Trophoblast cell (in vitro differentiated cells and primary cell): ENCODE results near the gene FIGNL1.
A peak's percentile ranks its signal among the peaks of the same experiment; 100 is the strongest.

Experiments
- DNase-seq, 2 donors: peaks; one replicate each; pipeline ENCODE4 v3.0.0-alpha.2; 2016
- H2AFZ ChIP-seq: 2 replicates; pipeline ENCODE4 v1.6.1; 2013; ENCODE audit warnings: low read length, moderate library complexity, mild to moderate bottlenecking; ENCODE audit not compliant: insufficient read depth, poor library complexity
- H2AK5ac ChIP-seq: 2 replicates; pipeline ENCODE4 v1.6.1; 2013; ENCODE audit warnings: mild to moderate bottlenecking, low read length
- H2BK120ac ChIP-seq: 2 replicates; pipeline ENCODE4 v1.6.1; 2013; ENCODE audit warnings: low read length, mild to moderate bottlenecking, moderate library complexity; ENCODE audit not compliant: insufficient read depth, poor library complexity
- H2BK12ac ChIP-seq: 2 replicates; pipeline ENCODE4 v1.6.1; 2013; ENCODE audit warnings: mild to moderate bottlenecking, low read length, moderate library complexity
- H2BK5ac ChIP-seq: 2 replicates; pipeline ENCODE4 v1.6.1; 2013; ENCODE audit warnings: low read length, low read depth, moderate library complexity, mild to moderate bottlenecking; ENCODE audit not compliant: poor library complexity
- H3K14ac ChIP-seq: 2 replicates; pipeline ENCODE4 v1.6.1; 2013; ENCODE audit warnings: mild to moderate bottlenecking, low read length
- H3K18ac ChIP-seq: 2 replicates; pipeline ENCODE4 v1.6.1; 2013; ENCODE audit warnings: mild to moderate bottlenecking, low read length
- H3K23ac ChIP-seq: 2 replicates; pipeline ENCODE4 v1.6.1; 2013; ENCODE audit warnings: low read length
- H3K27ac ChIP-seq: 2 replicates; pipeline ENCODE4 v1.5.1; 2013; ENCODE audit warnings: low read depth, mild to moderate bottlenecking, inconsistent platforms, low read length, moderate library complexity
- H3K27me3 ChIP-seq: 2 replicates; pipeline ENCODE4 v1.6.1; 2013; ENCODE audit warnings: inconsistent platforms, mild to moderate bottlenecking, low read length, moderate library complexity; ENCODE audit not compliant: insufficient read depth
- H3K36me3 ChIP-seq, 2 experiments: 1 replicate in 1 of 2; 2 replicates in 1 of 2; pipeline ENCODE4 v1.6.1; 2013; ENCODE audit warnings: low read length in 2 of 2, mild to moderate bottlenecking in 2 of 2, moderate library complexity in 1 of 2; ENCODE audit not compliant: insufficient read depth in 2 of 2, control insufficient read depth in 1 of 2
- H3K4ac ChIP-seq: 2 replicates; pipeline ENCODE4 v1.6.1; 2013; ENCODE audit warnings: low read depth, mild to moderate bottlenecking, low read length, moderate library complexity
- H3K4me1 ChIP-seq, 2 experiments: 1 replicate in 1 of 2; 2 replicates in 1 of 2; pipeline ENCODE4 v1.6.1; 2013; ENCODE audit warnings: low read length in 2 of 2, mild to moderate bottlenecking in 2 of 2, moderate library complexity in 1 of 2; ENCODE audit not compliant: insufficient read depth in 2 of 2, control insufficient read depth in 1 of 2
- H3K4me2 ChIP-seq: 2 replicates; pipeline ENCODE4 v1.6.1; 2013; ENCODE audit warnings: inconsistent platforms, mild to moderate bottlenecking, low read length, moderate library complexity
- H3K4me3 ChIP-seq: 2 replicates; pipeline ENCODE4 v1.5.1; 2013; ENCODE audit warnings: mild to moderate bottlenecking, low read depth, low read length, inconsistent platforms
- H3K79me1 ChIP-seq: one replicate; pipeline ENCODE4 v1.6.1; 2013; ENCODE audit warnings: low read length
- H3K79me2 ChIP-seq: 2 replicates; pipeline ENCODE4 v1.6.1; 2013; ENCODE audit warnings: low read length, mild to moderate bottlenecking; ENCODE audit not compliant: control insufficient read depth, insufficient read depth, poor library complexity
- H3K9ac ChIP-seq: 2 replicates; pipeline ENCODE4 v1.6.1; 2013; ENCODE audit warnings: mild to moderate bottlenecking, low read length
- H3K9me3 ChIP-seq: 2 replicates; pipeline ENCODE4 v1.6.1; 2013; ENCODE audit warnings: low read depth, mild to moderate bottlenecking, control low read depth, inconsistent platforms, low read length; ENCODE audit not compliant: insufficient read depth
- H4K12ac ChIP-seq: 2 replicates; pipeline ENCODE4 v1.6.1; 2013; ENCODE audit warnings: low read depth, mild to moderate bottlenecking, low read length, moderate library complexity
- H4K8ac ChIP-seq: 2 replicates; pipeline ENCODE4 v1.6.1; 2013; ENCODE audit warnings: low read depth, mild to moderate bottlenecking, low read length, moderate library complexity
- H4K91ac ChIP-seq: one replicate; pipeline ENCODE4 v1.6.1; 2013; ENCODE audit warnings: low read depth, mild to moderate bottlenecking, low read length, moderate library complexity
- WGBS: extraction: QIAGEN DNeasy Blood & Tissue Kit; methylation state at CpG from one replicate; pipeline ENCODE4 v1.1.7; 2013; ENCODE audit warnings: missing lambda C conversion rate; ENCODE audit not compliant: insufficient read length, insufficient coverage; ENCODE audit errors: extremely low coverage; 5-methylcytosine and 5-hydroxymethylcytosine counted together

The FIGNL1 gene

DNA sequence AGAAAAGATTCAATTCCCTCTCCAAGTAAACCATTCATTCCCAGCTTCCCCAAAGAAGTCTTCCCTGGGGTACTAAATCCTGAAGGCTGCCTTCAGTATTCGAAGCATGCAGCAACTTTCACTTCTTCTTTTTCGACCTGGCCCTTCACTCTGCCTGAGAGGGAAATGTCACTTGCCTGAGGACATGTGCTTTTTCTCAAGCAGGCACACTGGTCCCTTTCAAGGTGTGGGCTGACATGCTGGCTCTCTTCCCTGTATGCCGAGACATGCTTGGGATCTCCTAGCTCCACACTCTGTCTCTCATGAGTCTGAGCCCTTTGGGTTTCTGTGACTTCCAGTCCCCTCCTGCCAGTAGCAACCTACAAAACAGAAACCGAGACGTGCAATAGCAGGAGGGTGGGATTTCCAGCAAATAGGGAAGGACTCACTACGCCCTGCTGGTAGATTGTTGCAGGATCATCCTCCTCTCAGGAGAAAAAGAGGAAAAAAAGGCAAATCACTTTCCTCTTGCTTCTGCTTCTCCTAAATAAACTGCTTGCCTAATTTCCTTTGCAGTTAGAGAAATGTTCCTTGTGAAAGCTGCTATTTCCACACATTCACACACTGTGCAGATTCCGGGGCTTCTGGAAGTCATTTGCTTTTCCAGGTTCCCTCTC lies 33.5 kb downstream of the FIGNL1 start:
- Histone ChIP-seq H3K79me2 (no peaks in the 10 kb centered on the region), H3K27ac (no peak overlapping the region), H3K4me1 (peaks cover 4 to 9% of the 10 kb centered on the region in 2 experiments), H3K9ac (no peak overlapping the region), H3K4ac (no peak overlapping the region), H3K4me3 (no peak overlapping the region), H2BK5ac (no peak overlapping the region), H2AK5ac (no peak overlapping the region), H3K79me1 (no peaks in the 10 kb centered on the region), H4K12ac (no peak overlapping the region), H4K91ac (no peak overlapping the region), H4K8ac (no peak overlapping the region), H2AFZ (no peak overlapping the region), H3K14ac (no peak overlapping the region), H3K36me3 (no peaks in the 10 kb centered on the region), H3K4me2 (no peak overlapping the region), H3K27me3 (no peaks in the 10 kb centered on the region), H3K23ac (no peak overlapping the region), H2BK120ac (no peak overlapping the region), H2BK12ac (no peak overlapping the region), H3K18ac (no peak overlapping the region), H3K9me3 (no peaks in the 10 kb centered on the region)
- WGBS, result no CpG with 5 or more reads among the region's 7 CpGs
- peak in 1 of 2 donors; percentile 23 for DNase-seq

DNA sequence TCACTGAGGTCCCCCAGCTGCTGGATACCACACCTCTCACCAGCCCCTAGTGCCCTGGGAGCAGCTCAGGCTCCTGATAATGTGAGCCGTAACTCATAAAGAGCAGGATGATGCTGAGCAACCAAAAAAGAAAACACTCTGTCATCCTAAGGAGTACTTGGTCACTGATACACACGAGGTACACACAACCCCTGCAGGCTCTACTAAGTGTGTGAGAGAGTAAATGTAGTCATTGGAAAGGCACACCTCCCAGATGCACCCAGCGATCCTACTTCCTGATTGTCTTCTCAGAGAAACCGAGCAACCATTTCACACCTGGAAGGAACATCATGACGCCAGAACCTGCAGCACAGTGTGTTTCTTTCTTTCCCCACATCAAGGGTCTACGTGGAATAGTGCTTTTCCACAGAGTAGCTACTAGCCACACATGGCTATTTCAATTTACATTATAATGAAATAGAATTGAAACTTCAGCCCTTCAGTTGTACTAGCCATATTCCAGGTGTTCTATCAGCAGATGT lies 34.2 kb downstream of the FIGNL1 start:
- Histone ChIP-seq H3K18ac (no peak overlapping the region), H4K12ac (no peak overlapping the region), H2BK5ac (no peak overlapping the region), H3K27ac (no peak overlapping the region), H3K27me3 (no peaks in the 10 kb centered on the region), H4K91ac (no peak overlapping the region), H3K9me3 (no peaks in the 10 kb centered on the region), H4K8ac (no peak overlapping the region), H2AK5ac (no peak overlapping the region), H3K79me1 (no peaks in the 10 kb centered on the region), H3K4me1 (peaks cover 0 to 9% of the 10 kb centered on the region in 2 experiments), H3K4ac (no peak overlapping the region), H3K36me3 (no peaks in the 10 kb centered on the region), H2BK12ac (no peak overlapping the region), H3K14ac (no peak overlapping the region), H3K23ac (no peak overlapping the region), H3K79me2 (no peaks in the 10 kb centered on the region), H3K4me2 (no peak overlapping the region), H3K9ac (no peak overlapping the region), H2AFZ (no peak overlapping the region), H3K4me3 (no peak overlapping the region), H2BK120ac (no peak overlapping the region)
- no CpG with 5 or more reads among the region's 6 CpGs for WGBS
- no peak for DNase-seq

DNA sequence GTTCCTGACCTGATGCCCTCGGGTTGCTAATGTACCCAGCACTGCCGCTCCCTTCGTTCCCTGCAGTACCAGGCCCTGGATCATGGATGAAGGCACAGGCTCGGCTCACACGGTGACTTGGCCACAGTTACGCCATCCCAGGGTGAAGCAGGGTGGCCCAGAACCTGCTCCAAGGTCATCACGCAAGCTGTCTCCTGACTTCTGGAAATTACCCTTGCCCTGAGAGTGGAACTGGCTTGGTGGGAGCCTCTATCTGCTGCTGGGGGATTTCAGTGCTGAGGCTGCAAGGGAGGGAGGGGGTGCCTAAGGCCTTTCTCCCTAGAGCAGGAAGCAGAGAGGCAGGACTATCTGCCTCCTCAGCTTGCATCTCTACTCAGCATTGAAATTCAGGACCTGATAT lies 36.6 kb downstream of the FIGNL1 start:
- no peak overlapping the region for H3K9ac ChIP-seq
- no peak overlapping the region for H2AK5ac ChIP-seq
- no peak overlapping the region for H2BK12ac ChIP-seq
- no peak overlapping the region for H3K14ac ChIP-seq
- H3K27ac ChIP-seq, result no peak overlapping the region
- H3K18ac ChIP-seq, result no peak overlapping the region
- DNase-seq, result no peak
- H3K27me3 ChIP-seq, result no peaks in the 10 kb centered on the region
- no peaks in the 10 kb centered on the region for H3K9me3 ChIP-seq
- H2AFZ ChIP-seq, result no peak overlapping the region
- H3K79me1 ChIP-seq, result no peaks in the 10 kb centered on the region
- H3K23ac ChIP-seq, result no peak overlapping the region
- H3K4me1 ChIP-seq, result peaks cover 0 to 9% of the 10 kb centered on the region in 2 experiments
- H4K12ac ChIP-seq, result no peak overlapping the region
- no peak overlapping the region for H4K8ac ChIP-seq
- no peak overlapping the region for H3K4ac ChIP-seq
- no peak overlapping the region for H3K4me2 ChIP-seq
- WGBS, result no CpG with 5 or more reads among the region's 7 CpGs
- H3K4me3 ChIP-seq, result no peak overlapping the region
- no peak overlapping the region for H2BK5ac ChIP-seq
- no peaks in the 10 kb centered on the region for H3K79me2 ChIP-seq
- no peaks in the 10 kb centered on the region for H3K36me3 ChIP-seq
- no peak overlapping the region for H4K91ac ChIP-seq
- no peak overlapping the region for H2BK120ac ChIP-seq

DNA sequence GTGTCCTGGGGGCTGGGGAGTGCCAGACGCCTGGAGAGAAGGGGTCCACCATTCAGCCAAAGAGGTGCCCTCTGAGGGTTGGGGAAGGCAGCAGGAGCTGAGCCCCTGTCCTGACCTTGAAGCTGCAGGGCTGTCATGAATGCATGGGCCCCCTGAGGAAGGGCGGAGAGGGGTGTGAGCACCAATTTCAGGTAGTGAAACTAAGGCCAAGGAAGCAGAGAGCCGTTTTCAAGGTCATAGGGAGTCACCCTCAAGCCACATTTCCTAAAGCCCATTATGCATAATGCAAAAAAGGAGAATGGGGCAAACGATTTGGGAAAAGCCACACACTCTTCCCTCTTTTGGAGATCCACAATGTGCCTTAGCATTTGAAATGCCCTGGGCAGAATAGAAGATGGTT lies 37.2 kb downstream of the FIGNL1 start:
- peaks cover 0 to 9% of the 10 kb centered on the region in 2 experiments for H3K4me1 ChIP-seq
- no peaks in the 10 kb centered on the region for H3K9me3 ChIP-seq
- WGBS, result no CpG with 5 or more reads among the region's 4 CpGs
- no peak overlapping the region for H3K18ac ChIP-seq
- no peak for DNase-seq
- no peak overlapping the region for H4K8ac ChIP-seq
- no peak overlapping the region for H2BK5ac ChIP-seq
- H4K91ac ChIP-seq, result no peak overlapping the region
- H3K4ac ChIP-seq, result no peak overlapping the region
- no peak overlapping the region for H2AFZ ChIP-seq
- H3K79me1 ChIP-seq, result no peaks in the 10 kb centered on the region
- H2BK120ac ChIP-seq, result no peak overlapping the region
- no peak overlapping the region for H2BK12ac ChIP-seq
- H3K9ac ChIP-seq, result no peak overlapping the region
- no peak overlapping the region for H3K27ac ChIP-seq
- no peaks in the 10 kb centered on the region for H3K27me3 ChIP-seq
- H3K4me3 ChIP-seq, result no peak overlapping the region
- H4K12ac ChIP-seq, result no peak overlapping the region
- H3K4me2 ChIP-seq, result no peak overlapping the region
- H3K14ac ChIP-seq, result no peak overlapping the region
- no peak overlapping the region for H3K23ac ChIP-seq
- H3K36me3 ChIP-seq, result no peaks in the 10 kb centered on the region
- H2AK5ac ChIP-seq, result no peak overlapping the region
- no peaks in the 10 kb centered on the region for H3K79me2 ChIP-seq
